SK-N-SH (cell line): ENCODE results near the gene ZNRF1. TPM values are rescaled to one million over a fixed set of nuclear protein-coding genes. Genes with fewer than 3 reads are reported as not detected.

ENCODE experiments used
- CTCF ChIA-PET: fragments of 300-600, 350-600 bp; formaldehyde crosslinking; extraction: SDS; loops from one replicate; lab custom pipeline; 2021; lab: Yijun Ruan, JAX
- POLR2A ChIA-PET: fragments of 350-600 bp; sonication (Branson Sonifier 250); formaldehyde crosslinking; extraction: SDS; loops from one replicate; lab custom pipeline; 2020; ENCODE audit warnings: antibody characterized with exemption, inconsistent platforms; lab: Yijun Ruan, JAX
- DNase-seq: peaks from one replicate; pipeline ENCODE4 v3.0.0; 2012
- H2AFZ ChIP-seq: fragments of 200-600 bp; sonication (generic); 2 replicates; pipeline ENCODE4 v1.8.1; 2016; ENCODE audit warnings: antibody characterized with exemption, mild to moderate bottlenecking, low read depth
- H3F3A ChIP-seq: fragments of 200-600 bp; sonication (generic); replicated peaks from 2 replicates; pipeline ENCODE3; 2016; ENCODE audit warnings: antibody characterized with exemption, mild to moderate bottlenecking; ENCODE audit not compliant: insufficient read depth
- H3K27ac ChIP-seq, 2 experiments: fragments of 200-500 bp in 1 of 2; fragments of 200-600 bp in 1 of 2; sonication (Bioruptor generic) in 1 of 2; sonication (generic), shearing (Covaris generic) in 1 of 2; 2 replicates each; pipeline versions ENCODE4 v1.5.1 to v1.6.1; 2014 to 2016; ENCODE audit warnings: low read depth in 2 of 2, inconsistent platforms in 1 of 2, low read length in 1 of 2, mild to moderate bottlenecking in 1 of 2, mixed read lengths in 1 of 2
- H3K27me3 ChIP-seq: fragments of 200-600 bp; sonication (generic), shearing (Covaris generic); 2 replicates; pipeline ENCODE4 v1.6.1; 2016; ENCODE audit warnings: mixed run types; ENCODE audit not compliant: insufficient read depth
- H3K36me3 ChIP-seq, 2 experiments: fragments of 200-500 bp in 1 of 2; fragments of 200-600 bp in 1 of 2; sonication (Bioruptor generic) in 1 of 2; sonication (generic) in 1 of 2; replicated peaks in 1 of 2; 2 replicates each; pipeline versions ENCODE3 to v1.5.1; 2014 to 2016; ENCODE audit warnings: low read length in 1 of 2, mild to moderate bottlenecking in 1 of 2; ENCODE audit not compliant: insufficient read depth in 2 of 2, control insufficient read depth in 1 of 2
- H3K4me1 ChIP-seq, 2 experiments: fragments of 200-500 bp in 1 of 2; fragments of 200-600 bp in 1 of 2; sonication (Bioruptor generic) in 1 of 2; sonication (generic), shearing (Covaris generic) in 1 of 2; 2 replicates each; pipeline versions ENCODE4 v1.5.1 to v1.6.1; 2014 to 2016; ENCODE audit warnings: low read depth in 1 of 2, low read length in 1 of 2, mixed run types in 1 of 2; ENCODE audit not compliant: insufficient read depth in 2 of 2, control insufficient read depth in 1 of 2
- H3K4me2 ChIP-seq: fragments of 200-600 bp; sonication (generic), shearing (Covaris generic); 2 replicates; pipeline ENCODE4 v1.6.1; 2017; ENCODE audit warnings: mixed run types
- H3K4me3 ChIP-seq, 2 experiments: fragments of 200-500 bp in 1 of 2; fragments of 200-600 bp in 1 of 2; sonication (Bioruptor generic) in 1 of 2; sonication (generic), shearing (Covaris generic) in 1 of 2; 2 replicates each; pipeline versions ENCODE4 v1.5.1 to v1.8.1; 2014 to 2016; ENCODE audit warnings: low read depth in 2 of 2, inconsistent platforms in 1 of 2, low read length in 1 of 2, mild to moderate bottlenecking in 1 of 2, mixed read lengths in 1 of 2, moderate library complexity in 1 of 2
- H3K79me2 ChIP-seq: fragments of 200-600 bp; sonication (generic); 2 replicates; pipeline ENCODE4 v1.8.1; 2017; ENCODE audit warnings: mild to moderate bottlenecking; ENCODE audit not compliant: insufficient read depth
- H3K9ac ChIP-seq: fragments of 200-600 bp; sonication (generic); 2 replicates; pipeline ENCODE4 v1.6.1; 2017; ENCODE audit warnings: mixed run types
- H3K9me2 ChIP-seq: fragments of 200-600 bp; sonication (generic); 2 replicates; pipeline ENCODE4 v1.6.1; 2017; ENCODE audit warnings: mixed run types
- H3K9me3 ChIP-seq: fragments of 200-600 bp; sonication (generic); 2 replicates; pipeline ENCODE4 v1.6.1; 2017; ENCODE audit warnings: mixed run types, mild to moderate bottlenecking, moderate library complexity
- H4K20me1 ChIP-seq: fragments of 200-600 bp; sonication (generic); 2 replicates; pipeline ENCODE4 v1.6.1; 2017; ENCODE audit warnings: mild to moderate bottlenecking, mixed run types; ENCODE audit not compliant: insufficient read depth
- CHD2 ChIP-seq: fragments of 150-350 bp; IDR thresholded peaks from 2 replicates; pipeline ENCODE4 v1.6.1; 2018; ENCODE audit warnings: low read length; ENCODE audit not compliant: partially characterized antibody
- ELF1 ChIP-seq: IDR thresholded peaks from 2 replicates; pipeline ENCODE4 v1.4.0; 2012
- FOXM1 ChIP-seq: IDR thresholded peaks from 2 replicates; pipeline ENCODE4 v1.4.0; 2012; ENCODE audit warnings: low read depth, mild to moderate bottlenecking
- GABPA ChIP-seq: IDR thresholded peaks from 2 replicates; pipeline ENCODE4 v1.4.0; 2012; ENCODE audit warnings: low read depth, mild to moderate bottlenecking
- GATA2 ChIP-seq: sonication (generic); formaldehyde crosslinking; IDR thresholded peaks from 2 replicates; pipeline ENCODE4 v1.5.0; 2020; ENCODE audit warnings: mild to moderate bottlenecking, missing genetic modification reagents
- MEF2A ChIP-seq: IDR thresholded peaks from 2 replicates; pipeline ENCODE4 v1.4.0; 2012; ENCODE audit warnings: low read depth, borderline replicate concordance
- MXI1 ChIP-seq: IDR thresholded peaks from 2 replicates; pipeline ENCODE4 v1.6.1; 2012; ENCODE audit warnings: mild to moderate bottlenecking, low read depth, low read length, improper control_type of control experiment
- NRF1 ChIP-seq: IDR thresholded peaks from 2 replicates; pipeline ENCODE4 v1.6.1; 2012; ENCODE audit warnings: low read depth, mild to moderate bottlenecking, low read length
- RCOR1 ChIP-seq: fragments of 150-350 bp; IDR thresholded peaks from 2 replicates; pipeline ENCODE4 v1.6.1; 2017; ENCODE audit warnings: antibody characterized with exemption, low read length
- RXRA ChIP-seq: IDR thresholded peaks from 2 replicates; pipeline ENCODE4 v1.4.0; 2012; ENCODE audit warnings: low read depth, mild to moderate bottlenecking, borderline replicate concordance
- SMC3 ChIP-seq: IDR thresholded peaks from 2 replicates; pipeline ENCODE4 v1.6.1; 2012; ENCODE audit warnings: low read depth, low read length, improper control_type of control experiment
- TEAD4 ChIP-seq: IDR thresholded peaks from 2 replicates; pipeline ENCODE4 v1.4.0; 2012; ENCODE audit warnings: mild to moderate bottlenecking, borderline replicate concordance; ENCODE audit not compliant: insufficient read depth
- WGBS: methylation state at CpG from one replicate; pipeline ENCODE4 v1.1.6; 2017; ENCODE audit warnings: low lambda C conversion rate; 5-methylcytosine and 5-hydroxymethylcytosine counted together
- polyA plus RNA-seq, 3 experiments: library from polyadenylated mRNA; depleted of rRNA; stranded (reverse); fragments of >200 nt; gene quantifications; 2 replicates each; pipeline ENCODE4 v1.2.3, GENCODE V29; 2012
- TF ChIP-seq, protein P1 (sequence below): IDR thresholded peaks from 2 replicates; pipeline ENCODE4 v1.4.0; 2012; ENCODE audit warnings: low read depth
- TF ChIP-seq, protein P2 (sequence below): fragments of 150-350 bp; IDR thresholded peaks from 2 replicates; pipeline ENCODE4 v1.6.1; 2016; ENCODE audit warnings: mild to moderate bottlenecking, low read depth, low read length
- TF ChIP-seq, protein P3 (sequence below): IDR thresholded peaks from 2 replicates; pipeline ENCODE4; 2012
- TF ChIP-seq, protein P4 (sequence below): IDR thresholded peaks from 2 replicates; pipeline ENCODE4 v1.6.1; 2012; ENCODE audit warnings: mild to moderate bottlenecking, low read depth, low read length, moderate library complexity
- TF ChIP-seq, protein P5 (sequence below): IDR thresholded peaks from 2 replicates; pipeline ENCODE4 v1.4.0; 2012; ENCODE audit warnings: low read depth, borderline replicate concordance
- TF ChIP-seq, protein P6 (sequence below): fragments of 150-350 bp; IDR thresholded peaks from 2 replicates; pipeline ENCODE4 v1.6.1; 2017; ENCODE audit warnings: antibody characterized with exemption, low read length, low read depth, borderline replicate concordance

The ZNRF1 gene
- polyA plus RNA-seq, 1 of the 3 experiments (the other 2 are of a cell fraction): 23.7 TPM

DNA sequence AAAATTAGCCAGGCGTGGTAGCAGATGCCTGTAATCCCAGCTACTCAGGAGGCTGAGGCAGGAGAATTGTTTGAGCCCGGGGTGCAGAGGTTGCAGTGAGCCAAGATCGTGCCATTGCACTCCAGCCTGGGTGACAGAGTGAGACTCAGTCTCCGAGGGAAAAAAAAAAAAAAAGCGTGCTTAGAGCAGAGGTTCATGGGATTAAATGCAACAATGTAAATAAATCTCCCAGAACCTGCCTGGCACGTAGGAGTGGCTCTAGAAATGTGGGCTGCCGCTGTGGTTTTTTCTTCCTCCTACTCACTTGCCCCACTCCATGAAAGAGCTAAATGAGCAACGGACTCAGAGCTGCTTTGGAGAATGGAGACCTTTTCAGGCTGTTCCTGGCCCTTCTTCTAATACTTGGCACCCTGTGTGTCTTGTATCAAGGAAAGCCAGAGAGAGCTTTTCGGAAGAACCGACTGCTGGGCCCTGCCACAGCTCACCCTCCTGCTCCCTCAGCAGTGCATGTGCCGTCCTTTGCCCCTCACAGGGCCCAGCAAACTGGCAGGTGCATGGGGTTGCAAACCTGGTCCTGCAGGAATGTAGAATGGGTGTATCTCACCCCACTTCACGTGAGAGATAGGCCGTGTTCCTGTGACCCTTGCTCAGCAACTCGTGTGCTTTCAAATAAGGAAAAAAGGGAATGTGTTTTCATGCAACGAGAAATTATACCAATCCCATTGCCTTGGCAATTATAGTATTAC is 65.8 kb downstream of the ZNRF1 start:
- no peaks in the 10 kb centered on the region for H3K9me2 ChIP-seq
- 94% methylated on average over 15 of the region's 15 CpGs for WGBS
- no peak overlapping the region for H2AFZ ChIP-seq
- no peak for DNase-seq
- H3K9ac ChIP-seq: no peak overlapping the region
- CTCF ChIA-PET: interaction anchor here (0.7 to 3.4 kb wide), 3 partner anchors 16 to 66 kb away, joined by 3 to 10 read pairs (median 3); partner anchors contain the start of gene ZNRF1
- no peaks in the 10 kb centered on the region for H3K27me3 ChIP-seq
- no peaks in the 10 kb centered on the region for H3K9me3 ChIP-seq
- TF ChIP-seq GATA2 (CRISPR knock-in tag) (no peak), MXI1 (no peak), MEF2A (no peak), ELF1 (no peak)
- TF ChIP-seq, protein P1, sequence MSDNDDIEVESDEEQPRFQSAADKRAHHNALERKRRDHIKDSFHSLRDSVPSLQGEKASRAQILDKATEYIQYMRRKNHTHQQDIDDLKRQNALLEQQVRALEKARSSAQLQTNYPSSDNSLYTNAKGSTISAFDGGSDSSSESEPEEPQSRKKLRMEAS: no peak
- no peak overlapping the region for H3K4me3 ChIP-seq
- H3K4me2 ChIP-seq: no peak overlapping the region
- H3K4me1 ChIP-seq: peaks cover under 1 to 19% of the 10 kb centered on the region in 2 experiments; a peak in 1 of 4 replicates
- no peak overlapping the region for H3K27ac ChIP-seq
- no peaks in the 10 kb centered on the region for H3F3A ChIP-seq
- peaks cover 0 to 3% of the 10 kb centered on the region in 2 experiments for H3K36me3 ChIP-seq
- peaks cover 93% of the 10 kb centered on the region for H3K79me2 ChIP-seq
- POLR2A ChIA-PET: no interaction called here
- peaks cover 49% of the 10 kb centered on the region for H4K20me1 ChIP-seq

DNA sequence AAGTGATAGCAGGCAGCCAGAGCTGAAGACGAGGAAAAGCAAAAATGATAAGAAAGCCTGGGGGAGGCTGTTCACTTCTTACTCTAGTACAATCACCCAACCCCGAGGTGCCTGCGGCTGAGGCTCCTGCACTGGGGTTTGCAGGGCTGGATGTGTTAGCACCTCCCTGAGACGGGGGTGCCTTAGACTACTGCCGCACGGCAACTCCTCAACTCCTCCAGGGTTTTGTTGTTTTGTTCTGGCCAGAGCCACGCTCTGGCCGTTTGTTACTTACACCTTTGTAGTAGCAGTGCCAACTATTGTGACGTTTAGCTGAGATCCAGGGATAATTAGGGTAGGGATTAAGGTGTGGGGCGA is 66.3 kb downstream of the ZNRF1 start:
- Histone ChIP-seq H3K9ac (no peak overlapping the region), H3K4me3 (no peak overlapping the region), H3K9me2 (no peaks in the 10 kb centered on the region), H3K4me2 (no peak overlapping the region), H4K20me1 (peaks cover 55% of the 10 kb centered on the region), H3K4me1 (peaks cover 6 to 24% of the 10 kb centered on the region in 2 experiments; a peak in 2 of 4 replicates), H2AFZ (no peak overlapping the region), H3K79me2 (peaks cover 93% of the 10 kb centered on the region), H3F3A (no peaks in the 10 kb centered on the region), H3K36me3 (peaks cover 0 to 3% of the 10 kb centered on the region in 2 experiments), H3K27me3 (no peaks in the 10 kb centered on the region), H3K9me3 (no peaks in the 10 kb centered on the region), H3K27ac (no peak overlapping the region)
- WGBS: 92% methylated on average over 10 of the region's 10 CpGs
- DNase-seq: no peak
- CTCF ChIA-PET: interaction anchor here (0.7 to 1.6 kb wide), 2 partner anchors 15 to 46 kb away, joined by 3 read pairs; no protein-coding TSS in a partner anchor
- POLR2A ChIA-PET: no interaction called here
- TF ChIP-seq, protein P2, sequence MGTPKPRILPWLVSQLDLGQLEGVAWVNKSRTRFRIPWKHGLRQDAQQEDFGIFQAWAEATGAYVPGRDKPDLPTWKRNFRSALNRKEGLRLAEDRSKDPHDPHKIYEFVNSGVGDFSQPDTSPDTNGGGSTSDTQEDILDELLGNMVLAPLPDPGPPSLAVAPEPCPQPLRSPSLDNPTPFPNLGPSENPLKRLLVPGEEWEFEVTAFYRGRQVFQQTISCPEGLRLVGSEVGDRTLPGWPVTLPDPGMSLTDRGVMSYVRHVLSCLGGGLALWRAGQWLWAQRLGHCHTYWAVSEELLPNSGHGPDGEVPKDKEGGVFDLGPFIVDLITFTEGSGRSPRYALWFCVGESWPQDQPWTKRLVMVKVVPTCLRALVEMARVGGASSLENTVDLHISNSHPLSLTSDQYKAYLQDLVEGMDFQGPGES: no peak
- TF ChIP-seq GABPA: no peak
- TF ChIP-seq SMC3: no peak
- no peak for TF ChIP-seq RCOR1
- TF ChIP-seq, protein P3, sequence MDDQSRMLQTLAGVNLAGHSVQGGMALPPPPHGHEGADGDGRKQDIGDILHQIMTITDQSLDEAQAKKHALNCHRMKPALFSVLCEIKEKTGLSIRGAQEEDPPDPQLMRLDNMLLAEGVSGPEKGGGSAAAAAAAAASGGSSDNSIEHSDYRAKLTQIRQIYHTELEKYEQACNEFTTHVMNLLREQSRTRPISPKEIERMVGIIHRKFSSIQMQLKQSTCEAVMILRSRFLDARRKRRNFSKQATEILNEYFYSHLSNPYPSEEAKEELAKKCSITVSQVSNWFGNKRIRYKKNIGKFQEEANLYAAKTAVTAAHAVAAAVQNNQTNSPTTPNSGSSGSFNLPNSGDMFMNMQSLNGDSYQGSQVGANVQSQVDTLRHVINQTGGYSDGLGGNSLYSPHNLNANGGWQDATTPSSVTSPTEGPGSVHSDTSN: no peak
- TF ChIP-seq, protein P4, sequence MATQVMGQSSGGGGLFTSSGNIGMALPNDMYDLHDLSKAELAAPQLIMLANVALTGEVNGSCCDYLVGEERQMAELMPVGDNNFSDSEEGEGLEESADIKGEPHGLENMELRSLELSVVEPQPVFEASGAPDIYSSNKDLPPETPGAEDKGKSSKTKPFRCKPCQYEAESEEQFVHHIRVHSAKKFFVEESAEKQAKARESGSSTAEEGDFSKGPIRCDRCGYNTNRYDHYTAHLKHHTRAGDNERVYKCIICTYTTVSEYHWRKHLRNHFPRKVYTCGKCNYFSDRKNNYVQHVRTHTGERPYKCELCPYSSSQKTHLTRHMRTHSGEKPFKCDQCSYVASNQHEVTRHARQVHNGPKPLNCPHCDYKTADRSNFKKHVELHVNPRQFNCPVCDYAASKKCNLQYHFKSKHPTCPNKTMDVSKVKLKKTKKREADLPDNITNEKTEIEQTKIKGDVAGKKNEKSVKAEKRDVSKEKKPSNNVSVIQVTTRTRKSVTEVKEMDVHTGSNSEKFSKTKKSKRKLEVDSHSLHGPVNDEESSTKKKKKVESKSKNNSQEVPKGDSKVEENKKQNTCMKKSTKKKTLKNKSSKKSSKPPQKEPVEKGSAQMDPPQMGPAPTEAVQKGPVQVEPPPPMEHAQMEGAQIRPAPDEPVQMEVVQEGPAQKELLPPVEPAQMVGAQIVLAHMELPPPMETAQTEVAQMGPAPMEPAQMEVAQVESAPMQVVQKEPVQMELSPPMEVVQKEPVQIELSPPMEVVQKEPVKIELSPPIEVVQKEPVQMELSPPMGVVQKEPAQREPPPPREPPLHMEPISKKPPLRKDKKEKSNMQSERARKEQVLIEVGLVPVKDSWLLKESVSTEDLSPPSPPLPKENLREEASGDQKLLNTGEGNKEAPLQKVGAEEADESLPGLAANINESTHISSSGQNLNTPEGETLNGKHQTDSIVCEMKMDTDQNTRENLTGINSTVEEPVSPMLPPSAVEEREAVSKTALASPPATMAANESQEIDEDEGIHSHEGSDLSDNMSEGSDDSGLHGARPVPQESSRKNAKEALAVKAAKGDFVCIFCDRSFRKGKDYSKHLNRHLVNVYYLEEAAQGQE: no peak
- TF ChIP-seq NRF1: no peak
- TF ChIP-seq, protein P5, sequence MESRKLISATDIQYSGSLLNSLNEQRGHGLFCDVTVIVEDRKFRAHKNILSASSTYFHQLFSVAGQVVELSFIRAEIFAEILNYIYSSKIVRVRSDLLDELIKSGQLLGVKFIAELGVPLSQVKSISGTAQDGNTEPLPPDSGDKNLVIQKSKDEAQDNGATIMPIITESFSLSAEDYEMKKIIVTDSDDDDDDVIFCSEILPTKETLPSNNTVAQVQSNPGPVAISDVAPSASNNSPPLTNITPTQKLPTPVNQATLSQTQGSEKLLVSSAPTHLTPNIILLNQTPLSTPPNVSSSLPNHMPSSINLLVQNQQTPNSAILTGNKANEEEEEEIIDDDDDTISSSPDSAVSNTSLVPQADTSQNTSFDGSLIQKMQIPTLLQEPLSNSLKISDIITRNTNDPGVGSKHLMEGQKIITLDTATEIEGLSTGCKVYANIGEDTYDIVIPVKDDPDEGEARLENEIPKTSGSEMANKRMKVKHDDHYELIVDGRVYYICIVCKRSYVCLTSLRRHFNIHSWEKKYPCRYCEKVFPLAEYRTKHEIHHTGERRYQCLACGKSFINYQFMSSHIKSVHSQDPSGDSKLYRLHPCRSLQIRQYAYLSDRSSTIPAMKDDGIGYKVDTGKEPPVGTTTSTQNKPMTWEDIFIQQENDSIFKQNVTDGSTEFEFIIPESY: no peak
- TF ChIP-seq, protein P6, sequence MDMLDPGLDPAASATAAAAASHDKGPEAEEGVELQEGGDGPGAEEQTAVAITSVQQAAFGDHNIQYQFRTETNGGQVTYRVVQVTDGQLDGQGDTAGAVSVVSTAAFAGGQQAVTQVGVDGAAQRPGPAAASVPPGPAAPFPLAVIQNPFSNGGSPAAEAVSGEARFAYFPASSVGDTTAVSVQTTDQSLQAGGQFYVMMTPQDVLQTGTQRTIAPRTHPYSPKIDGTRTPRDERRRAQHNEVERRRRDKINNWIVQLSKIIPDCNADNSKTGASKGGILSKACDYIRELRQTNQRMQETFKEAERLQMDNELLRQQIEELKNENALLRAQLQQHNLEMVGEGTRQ: no peak
- no peak for TF ChIP-seq CHD2
- TF ChIP-seq TEAD4: no peak
- no peak for TF ChIP-seq FOXM1
- no peak for TF ChIP-seq RXRA
